Limb (tissue), 2 donors: ENCODE results near the gene HINFP.
A peak's percentile ranks its signal among the peaks of the same experiment; 100 is the strongest.
"Not testable (repeated sequence)": the region's sequence is repeated elsewhere in the genome, so short reads cannot be mapped to it uniquely, and the experiment has no call there.

Experiments used
- DNase-seq, 2 donors: peaks; one replicate each; pipeline ENCODE4 v3.0.0-alpha.2; 2016; ENCODE audit errors: extremely low spot score in 2 of 2

The HINFP gene

GRCh38 chr11:119099711-119100110, 21.7 kb upstream of the HINFP start:
- no peak for DNase-seq

- no peak for DNase-seq
Measured at GRCh38 chr11:119100246-119100970, 21.0 kb upstream of the HINFP start.

GRCh38 chr11:119100994-119101758, 20.2 kb upstream of the HINFP start:
- DNase-seq: peak in 1 of 2 donors; percentile 51

GRCh38 chr11:119101759-119102423, 19.5 kb upstream of the HINFP start, which contains the start of gene DPAGT1:
Gene DPAGT1 (minus strand): TSS chr11:119101853. CDS start chr11:119101655, 198 bp downstream.
- DNase-seq: peak; percentile 91 to 97

GRCh38 chr11:119103161-119103664, 18.2 kb upstream of the HINFP start:
- not testable (repeated sequence) for DNase-seq

GRCh38 chr11:119103793-119104192, 17.6 kb upstream of the HINFP start:
- DNase-seq: no peak

GRCh38 chr11:119106564-119107537, 14.5 kb upstream of the HINFP start, which contains the start of gene C2CD2L:
Gene C2CD2L (plus strand): TSS chr11:119107344. CDS start chr11:119107742, 398 bp downstream.
- DNase-seq: peak; percentile 87 to 91

GRCh38 chr11:119107538-119108145, 13.7 kb upstream of the HINFP start:
- DNase-seq: no peak

GRCh38 chr11:119108146-119108856, 13.1 kb upstream of the HINFP start:
- no peak for DNase-seq

GRCh38 chr11:119108857-119109221, 12.5 kb upstream of the HINFP start:
- no peak for DNase-seq

- DNase-seq: no peak
Measured at GRCh38 chr11:119109843-119110242, 11.5 kb upstream of the HINFP start.

- DNase-seq: no peak
Measured at GRCh38 chr11:119110439-119110838, 10.9 kb upstream of the HINFP start.

GRCh38 chr11:119111361-119111925, 9.9 kb upstream of the HINFP start:
- no peak for DNase-seq

GRCh38 chr11:119112314-119113020, 8.9 kb upstream of the HINFP start:
- no peak for DNase-seq

GRCh38 chr11:119113716-119114115, 7.7 kb upstream of the HINFP start:
- no peak for DNase-seq

- no peak for DNase-seq
Measured at GRCh38 chr11:119114351-119114750, 7.0 kb upstream of the HINFP start.

GRCh38 chr11:119115484-119116234, 5.7 kb upstream of the HINFP start:
- no peak for DNase-seq

- no peak for DNase-seq
Measured at GRCh38 chr11:119116235-119116594, 5.2 kb upstream of the HINFP start.
